Lower leg skin (tissue), 4 donors: ENCODE measurements around the gene PCDH15. TPM values are rescaled to one million over a fixed set of nuclear protein-coding genes. Genes with fewer than 3 reads are reported as not detected.

Experiments
- DNase-seq, 2 donors: peaks; one replicate each; pipeline ENCODE4 v3.0.0-alpha.2; 2019; ENCODE audit warnings: low spot score in 2 of 2
- H3K4me3 ChIP-seq: fragments of 200-600 bp; sonication (generic); 2 replicates; pipeline ENCODE4 v1.5.1; 2017; ENCODE audit warnings: mild to moderate bottlenecking, low read depth; ENCODE audit not compliant: poor library complexity, severe bottlenecking
- POLR2A ChIP-seq, 2 donors: fragments of 450-650 bp; IDR thresholded peaks; one replicate each; pipeline ENCODE4 v1.6.1; 2016 to 2017; ENCODE audit warnings: antibody characterized with exemption in 2 of 2, mild to moderate bottlenecking in 1 of 2, moderate library complexity in 1 of 2
- WGBS, 2 donors: methylation state at CpG; one replicate each; pipeline ENCODE4 v1.1.5; 2018; 5-methylcytosine and 5-hydroxymethylcytosine counted together
- intact Hi-C: fragments of 100-400 bp; cut with DNase I; formaldehyde crosslinking; loops from one replicate; pipeline ENCODE4 v1.15.0; 2023; ENCODE audit warnings: low total_unique reads
- total RNA-seq, 4 donors: library from RNA; depleted of rRNA; stranded (reverse); fragments of >200 nt; gene quantifications; one replicate each; pipeline ENCODE4 v1.1.0, GENCODE V29; 2016
- TF ChIP-seq, protein P1 (sequence below), 3 donors: fragments of 450-650 bp; IDR thresholded peaks; one replicate each; pipeline ENCODE4 v1.5.1; 2016; ENCODE audit warnings: antibody characterized with exemption in 3 of 3, mild to moderate bottlenecking in 3 of 3, moderate library complexity in 2 of 3

Gene PCDH15
- total RNA-seq, 4 donors from 2014 or later = not detected

DNA sequence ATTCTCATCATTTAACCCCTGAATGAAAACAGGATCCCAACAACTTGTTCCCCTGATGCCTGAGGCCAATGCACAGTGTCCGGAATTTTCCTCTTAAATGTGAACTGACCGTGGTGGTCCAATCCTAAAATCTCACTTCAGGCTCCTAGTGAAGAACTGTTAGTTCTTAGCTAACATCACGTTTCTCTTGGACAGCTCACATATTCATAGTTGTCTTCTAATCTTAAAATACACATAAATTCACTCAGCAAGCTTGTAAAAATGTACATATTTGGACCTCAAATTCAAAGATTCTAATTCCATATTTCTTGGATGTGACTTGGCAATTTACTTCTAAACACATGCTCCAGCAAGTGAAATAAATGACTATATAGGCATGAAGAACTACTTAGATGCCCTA, 297.2 kb downstream of the PCDH15 start:
- WGBS, 2 donors = 71 to 75% methylated on average over 3 of the region's 3 CpGs
- TF ChIP-seq, protein P1, sequence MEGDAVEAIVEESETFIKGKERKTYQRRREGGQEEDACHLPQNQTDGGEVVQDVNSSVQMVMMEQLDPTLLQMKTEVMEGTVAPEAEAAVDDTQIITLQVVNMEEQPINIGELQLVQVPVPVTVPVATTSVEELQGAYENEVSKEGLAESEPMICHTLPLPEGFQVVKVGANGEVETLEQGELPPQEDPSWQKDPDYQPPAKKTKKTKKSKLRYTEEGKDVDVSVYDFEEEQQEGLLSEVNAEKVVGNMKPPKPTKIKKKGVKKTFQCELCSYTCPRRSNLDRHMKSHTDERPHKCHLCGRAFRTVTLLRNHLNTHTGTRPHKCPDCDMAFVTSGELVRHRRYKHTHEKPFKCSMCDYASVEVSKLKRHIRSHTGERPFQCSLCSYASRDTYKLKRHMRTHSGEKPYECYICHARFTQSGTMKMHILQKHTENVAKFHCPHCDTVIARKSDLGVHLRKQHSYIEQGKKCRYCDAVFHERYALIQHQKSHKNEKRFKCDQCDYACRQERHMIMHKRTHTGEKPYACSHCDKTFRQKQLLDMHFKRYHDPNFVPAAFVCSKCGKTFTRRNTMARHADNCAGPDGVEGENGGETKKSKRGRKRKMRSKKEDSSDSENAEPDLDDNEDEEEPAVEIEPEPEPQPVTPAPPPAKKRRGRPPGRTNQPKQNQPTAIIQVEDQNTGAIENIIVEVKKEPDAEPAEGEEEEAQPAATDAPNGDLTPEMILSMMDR (IDR thresholded peaks at IDR 0.05) = no peak
- intact Hi-C loops = no loop called here
- no peak for DNase-seq
- H3K4me3 ChIP-seq = no peak overlapping the region

DNA sequence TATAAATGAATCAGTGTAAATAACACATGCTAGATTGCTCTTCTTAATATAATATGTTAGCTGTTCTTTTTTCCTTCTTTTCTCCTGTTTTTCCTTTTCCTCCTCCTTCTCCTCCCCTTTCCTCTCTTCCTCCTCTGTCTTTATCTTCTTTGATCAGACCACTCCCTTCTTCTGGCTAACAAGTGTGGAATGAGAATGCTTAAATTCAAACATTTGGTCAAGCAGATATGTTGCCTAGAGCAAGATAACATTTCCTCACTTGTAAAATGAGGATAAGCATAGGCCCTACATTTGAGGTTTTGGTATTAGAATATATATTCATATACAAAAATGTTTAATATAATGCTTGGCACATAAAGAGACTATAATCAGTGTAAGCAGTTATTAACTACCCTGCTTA, 299.1 kb downstream of the PCDH15 start:
- no peak for TF ChIP-seq POLR2A (IDR thresholded peaks at IDR 0.05)
- TF ChIP-seq, protein P1 (IDR thresholded peaks at IDR 0.05) = no peak
- intact Hi-C loops = no loop called here
- DNase-seq = no peak

DNA sequence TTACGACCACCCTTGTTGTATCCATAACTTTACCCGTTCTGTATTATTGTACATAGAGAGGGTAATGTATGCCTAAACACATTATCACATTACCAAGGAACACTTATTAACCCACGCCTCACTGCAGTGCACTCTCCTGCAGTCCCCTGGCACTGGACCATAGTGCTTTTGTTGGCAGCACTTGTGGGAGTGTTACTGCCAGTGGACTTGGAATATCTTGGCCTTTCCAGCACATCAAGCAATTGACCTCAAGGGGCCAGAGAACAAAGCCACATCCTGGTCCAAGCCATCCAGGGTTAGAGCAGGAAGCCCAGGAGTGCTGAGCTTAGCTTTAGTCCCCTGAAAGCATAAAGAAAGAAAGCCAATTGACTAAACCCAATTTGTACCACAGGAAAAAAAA, 304.2 kb downstream of the PCDH15 start:
- 78 to 80% methylated on average over 3 of the region's 3 CpGs for WGBS, 2 donors
- no peak overlapping the region for H3K4me3 ChIP-seq
- DNase-seq = no peak
- TF ChIP-seq, protein P1 (IDR thresholded peaks at IDR 0.05) = no peak
- no peak for TF ChIP-seq POLR2A (IDR thresholded peaks at IDR 0.05)
- intact Hi-C loops = no loop called here

More for the DNA sequence above, 299.1 kb downstream of the PCDH15 start:
- no peak overlapping the region for H3K4me3 ChIP-seq

DNA sequence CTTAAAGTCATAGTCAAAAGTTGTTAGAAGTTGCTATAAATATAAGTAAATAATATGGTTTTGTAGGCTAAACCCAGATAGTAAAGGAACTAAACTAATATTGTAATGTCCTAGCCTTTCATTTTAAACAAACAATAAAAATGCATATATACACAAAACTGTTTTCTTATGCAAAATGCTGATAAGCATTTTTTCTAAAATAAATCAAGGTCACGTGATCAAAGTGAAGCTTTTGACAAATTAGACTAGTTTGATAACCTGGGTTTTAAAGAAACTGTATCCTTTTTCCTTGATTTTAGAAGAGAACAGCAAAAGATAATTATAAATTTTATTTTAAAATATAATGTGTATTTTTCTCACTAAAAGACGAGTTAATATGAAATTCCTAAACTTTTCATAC, 313.3 kb downstream of the PCDH15 start:
- no peak overlapping the region for H3K4me3 ChIP-seq
- 80 to 81% methylated on average over 2 of the region's 2 CpGs for WGBS, 2 donors
- no peak for DNase-seq
- TF ChIP-seq POLR2A (IDR thresholded peaks at IDR 0.05) = no peak
- TF ChIP-seq, protein P1 (IDR thresholded peaks at IDR 0.05) = no peak
- intact Hi-C loops = no loop called here

DNA sequence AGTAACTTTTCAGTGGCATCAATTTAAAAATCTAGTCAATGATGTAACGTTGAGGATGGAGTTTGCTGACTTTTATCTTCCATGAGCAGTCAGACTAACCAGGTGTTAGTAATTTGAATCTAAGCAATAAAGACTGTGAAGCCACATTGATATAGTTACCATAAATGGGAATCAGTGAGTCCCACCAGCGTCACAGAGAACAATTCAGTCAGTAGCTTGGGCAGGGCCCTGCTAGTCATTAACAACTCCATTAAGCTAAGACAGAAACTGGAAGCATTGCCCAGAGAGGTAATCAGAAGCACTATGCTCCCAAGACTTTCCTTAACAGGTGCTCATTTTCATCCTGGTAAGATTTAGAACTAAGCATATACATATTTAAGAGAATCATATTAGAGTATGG, 315.1 kb downstream of the PCDH15 start:
- no peak for TF ChIP-seq POLR2A (IDR thresholded peaks at IDR 0.05)
- DNase-seq = no peak
- intact Hi-C loops = no loop called here
- no peak overlapping the region for H3K4me3 ChIP-seq
- 48 to 52% methylated on average over 2 of the region's 2 CpGs for WGBS, 2 donors

DNA sequence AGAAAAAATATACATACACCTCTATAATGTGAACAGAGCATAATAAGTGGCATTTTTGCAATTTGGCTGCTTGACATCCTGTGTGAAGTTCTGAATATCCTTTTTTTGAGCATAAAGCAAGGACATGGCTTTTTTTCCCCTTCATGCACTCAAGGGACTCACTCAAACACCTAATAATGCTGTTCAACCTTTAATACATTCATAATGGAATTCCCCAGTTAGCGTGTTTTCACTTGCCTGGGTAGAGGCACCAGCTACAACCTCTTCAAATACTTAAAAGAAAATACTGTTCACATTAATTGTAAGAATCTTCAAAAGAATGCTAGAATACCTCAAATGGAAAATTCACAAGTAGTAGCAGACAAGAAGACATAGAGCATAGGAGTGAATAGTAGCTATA, 316.8 kb downstream of the PCDH15 start:
- no peak for DNase-seq
- intact Hi-C loops = no loop called here
- 47 to 53% methylated on average over 1 of the region's 1 CpG for WGBS, 2 donors
- no peak for TF ChIP-seq POLR2A (IDR thresholded peaks at IDR 0.05)
- TF ChIP-seq, protein P1 (IDR thresholded peaks at IDR 0.05) = no peak
- H3K4me3 ChIP-seq = no peak overlapping the region
